ENCODE results near the gene FBXO3.
A peak's percentile ranks its signal among the peaks of the same experiment; 100 is the strongest.
"Not testable (repeated sequence)": the region's sequence is repeated elsewhere in the genome, so short reads cannot be mapped to it uniquely, and the experiment has no call there.

FBXO3 gene

GRCh38 chr11:33772300-33772699, 2.0 kb downstream of the FBXO3 start:
- no peak for DNase-seq

DNA sequence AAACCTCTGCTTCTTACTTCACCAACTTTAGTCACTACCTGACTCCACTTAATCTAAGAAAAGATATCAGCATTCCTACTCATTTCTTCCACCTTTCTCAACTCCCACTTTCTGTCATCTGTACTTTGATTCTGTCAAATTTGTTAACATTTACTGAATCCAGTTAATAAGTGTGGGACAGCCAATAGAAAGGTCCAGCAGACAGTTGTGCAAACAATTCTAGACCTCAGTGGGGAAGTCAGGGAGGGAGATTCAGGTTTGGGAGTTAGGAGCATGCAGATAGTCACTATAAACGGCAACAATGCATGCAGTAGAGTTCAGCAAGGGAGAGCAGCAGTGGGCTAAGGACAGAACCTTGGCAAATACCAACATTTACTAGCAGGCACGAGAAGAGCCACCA, 4.1 kb downstream of the FBXO3 start:
- no peak for DNase-seq

GRCh38 chr11:33769542-33769941, 4.8 kb downstream of the FBXO3 start:
- no peak for DNase-seq

DNA sequence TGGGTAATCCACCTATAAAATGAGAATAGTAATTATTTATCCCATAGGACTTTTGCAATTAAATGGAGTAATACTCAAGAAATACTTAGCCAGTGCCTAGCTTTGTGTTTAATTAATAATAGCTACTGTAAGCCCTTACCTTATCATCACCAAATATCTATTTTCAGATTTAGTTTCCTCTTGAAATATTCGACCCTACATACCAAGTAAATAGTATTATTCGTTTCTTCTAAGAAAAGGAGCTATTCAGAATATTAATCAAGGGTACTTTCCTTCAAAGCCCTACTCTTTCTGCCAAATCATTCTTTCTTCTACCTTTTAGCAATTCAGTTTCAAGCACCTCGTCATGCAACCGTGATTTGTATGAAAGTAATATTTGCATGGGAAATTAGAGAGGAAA, 6.7 kb downstream of the FBXO3 start:
- no peak for DNase-seq

DNA sequence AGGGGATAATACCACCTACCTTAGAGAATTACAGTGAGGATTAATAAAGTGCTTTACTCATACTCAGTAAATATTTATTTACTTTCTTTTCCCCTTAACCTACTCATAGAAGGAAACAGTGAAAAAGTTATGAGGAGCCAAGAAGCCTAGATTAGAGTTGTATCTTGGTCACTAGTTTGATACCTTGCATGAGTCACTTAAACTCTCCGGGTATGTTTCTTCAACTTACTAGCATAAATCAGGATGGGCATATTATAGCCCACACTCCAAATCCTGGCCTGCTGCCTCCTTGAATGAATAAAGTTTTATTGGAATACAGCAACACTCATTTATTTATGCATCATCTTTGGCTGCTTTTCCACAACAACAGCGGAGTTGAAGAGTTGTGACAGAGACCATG, 8.2 kb downstream of the FBXO3 start:
- DNase-seq: no peak

GRCh38 chr11:33761471-33761870, 12.8 kb downstream of the FBXO3 start:
- DNase-seq: no peak

GRCh38 chr11:33753304-33753967, 20.9 kb downstream of the FBXO3 start:
- no peak for DNase-seq

DNA sequence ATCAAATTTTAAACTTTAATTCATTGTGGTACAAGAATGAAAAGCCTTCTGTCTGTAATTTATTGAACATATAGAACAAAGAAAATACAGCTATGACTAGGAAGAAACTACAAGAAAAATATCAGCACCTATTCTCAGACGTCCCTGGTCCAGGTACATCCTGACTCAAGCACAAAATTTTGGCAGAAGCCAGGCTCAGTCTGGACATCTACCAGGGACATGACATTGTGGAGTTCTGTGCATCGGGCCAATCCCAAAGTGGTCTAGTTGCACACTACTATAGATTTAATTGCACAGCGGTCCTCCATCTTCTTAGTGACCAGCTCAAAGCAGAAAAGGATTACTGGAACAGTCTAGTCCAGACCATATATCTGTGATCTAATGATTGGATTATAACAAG, 22.4 kb downstream of the FBXO3 start:
- DNase-seq: no peak

DNA sequence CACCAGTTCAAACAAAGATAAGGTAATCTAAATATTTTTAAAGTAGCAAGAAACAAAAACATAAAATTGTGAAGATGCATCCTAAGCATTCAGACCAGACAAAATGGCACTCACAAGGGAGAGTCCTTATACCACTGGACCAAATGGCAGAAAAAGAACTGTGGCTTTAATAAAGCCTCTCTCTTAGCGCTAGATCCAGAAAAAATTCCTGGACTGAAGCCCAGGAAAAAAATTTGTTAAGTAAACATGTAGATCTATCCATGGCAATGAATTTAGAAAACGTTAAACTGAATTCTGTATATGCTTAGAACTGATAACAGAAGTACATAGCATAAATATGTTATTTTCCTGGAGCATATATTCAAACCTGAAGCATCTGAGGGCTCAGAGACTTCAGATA, 26.3 kb downstream of the FBXO3 start:
- no peak for DNase-seq

- DNase-seq: no peak
These were observed 31.0 kb downstream of the FBXO3 start for GRCh38 chr11:33743291-33743690.

- peak in 2 of 3 experiments; percentile 22 to 34 for DNase-seq
These were observed 32.0 kb downstream of the FBXO3 start for GRCh38 chr11:33742249-33742851.

GRCh38 chr11:33741806-33742205, 32.5 kb downstream of the FBXO3 start:
- no peak for DNase-seq

DNA sequence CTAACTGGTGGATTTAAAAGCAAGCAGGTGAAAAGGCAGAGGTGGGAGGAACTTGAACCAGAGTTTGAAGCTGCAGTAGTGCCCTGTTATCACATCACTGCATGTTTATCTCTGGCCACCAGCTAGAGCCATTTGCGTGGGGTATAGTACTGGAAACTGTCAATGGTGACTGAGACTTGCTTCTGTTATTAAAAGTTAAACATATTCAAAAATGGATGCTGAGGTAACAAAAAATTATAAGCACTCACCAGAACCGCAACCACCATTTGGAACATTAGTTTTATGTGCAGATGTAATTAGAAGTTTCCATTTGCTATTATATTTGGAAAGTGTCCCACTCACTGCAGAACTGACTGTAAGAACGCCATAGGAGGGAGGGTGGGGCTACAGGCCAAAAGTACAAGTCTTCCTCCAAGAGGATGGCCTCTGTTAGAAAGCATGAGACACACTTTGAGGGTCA, 36.9 kb downstream of the FBXO3 start:
- no peak for DNase-seq

DNA sequence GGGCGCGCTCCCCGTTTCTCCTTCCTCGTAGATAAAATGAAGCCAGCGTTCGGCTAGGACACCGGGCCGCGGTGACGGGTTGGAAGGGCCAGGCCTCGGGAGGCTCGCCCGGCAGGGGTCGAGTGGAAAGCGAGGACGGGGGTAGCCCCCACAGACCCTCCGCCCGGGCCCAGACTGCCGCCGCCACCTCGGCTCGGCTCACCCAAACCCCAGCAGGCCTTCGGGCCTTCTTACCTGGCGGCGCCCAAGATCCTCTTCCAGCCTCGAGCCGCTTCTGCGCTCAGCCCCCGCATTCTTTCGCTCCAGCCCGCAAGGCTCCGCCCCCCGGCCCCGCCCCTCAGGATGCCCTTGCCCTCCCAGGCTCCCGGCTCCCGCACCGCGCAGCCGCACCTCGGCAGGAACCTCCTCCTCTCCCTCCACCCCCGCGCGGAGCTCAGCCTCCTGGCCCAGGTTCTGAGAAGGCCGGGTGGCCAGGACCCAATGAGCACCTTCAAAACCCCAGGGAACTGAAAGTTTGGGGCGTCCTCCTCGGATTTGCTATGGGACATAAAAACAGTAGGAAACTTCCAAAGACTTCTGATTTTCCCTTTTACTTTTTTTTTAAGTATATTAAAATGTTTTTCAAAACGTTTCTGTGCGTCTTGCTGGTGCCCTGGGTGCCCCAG, 38.0 kb downstream of the FBXO3 start, which contains the start of gene CD59:
TSS of gene CD59 (minus strand) at position 276 of the 665 bp plus-strand sequence. CDS start 13,978 bp downstream, outside the sequence.
- DNase-seq: peak; percentile 85 to 96 (median 92)

DNA sequence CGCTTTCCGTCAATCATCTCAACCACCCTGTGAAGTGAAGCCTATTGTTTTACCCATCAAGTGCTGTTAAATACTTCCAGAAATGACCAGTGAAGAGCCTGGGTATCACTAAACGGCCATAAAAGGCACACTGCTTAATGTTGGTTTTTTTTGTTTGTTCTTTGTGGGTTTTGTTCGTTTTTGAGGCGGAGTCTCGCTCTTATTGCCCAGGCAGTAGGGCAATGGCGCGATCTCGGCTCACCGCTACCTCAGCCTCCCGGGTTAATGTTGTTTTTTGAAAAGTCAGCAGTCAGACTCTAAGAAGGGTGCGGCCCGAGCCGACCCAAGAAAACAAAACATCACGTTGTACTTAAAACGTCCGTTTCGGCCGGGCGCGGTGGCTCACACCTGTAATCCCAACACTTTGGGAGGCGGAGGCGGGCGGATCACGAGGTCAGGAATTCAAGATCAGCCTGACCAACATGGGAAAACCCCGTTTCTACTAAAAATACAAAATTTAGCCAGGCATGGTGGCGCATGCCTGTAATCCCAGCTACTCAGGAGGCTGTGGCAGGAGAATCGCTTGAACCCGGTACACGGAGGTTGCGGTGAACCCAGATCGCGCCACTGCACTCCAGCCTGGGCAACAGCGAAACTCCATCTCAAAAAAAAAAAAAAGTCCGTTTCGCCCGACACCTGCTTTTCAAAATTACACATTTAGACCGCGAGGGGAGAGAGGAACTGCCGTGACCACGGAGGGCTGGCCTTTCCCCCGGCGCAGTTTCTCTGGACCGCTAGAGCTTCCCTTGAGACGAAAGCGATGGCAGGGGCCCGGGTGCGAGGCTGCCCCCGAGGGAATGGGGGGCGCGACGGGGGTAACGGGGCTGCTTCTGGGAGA, 38.8 kb downstream of the FBXO3 start:
- DNase-seq: peak; percentile 57 to 77 (median 61)

DNA sequence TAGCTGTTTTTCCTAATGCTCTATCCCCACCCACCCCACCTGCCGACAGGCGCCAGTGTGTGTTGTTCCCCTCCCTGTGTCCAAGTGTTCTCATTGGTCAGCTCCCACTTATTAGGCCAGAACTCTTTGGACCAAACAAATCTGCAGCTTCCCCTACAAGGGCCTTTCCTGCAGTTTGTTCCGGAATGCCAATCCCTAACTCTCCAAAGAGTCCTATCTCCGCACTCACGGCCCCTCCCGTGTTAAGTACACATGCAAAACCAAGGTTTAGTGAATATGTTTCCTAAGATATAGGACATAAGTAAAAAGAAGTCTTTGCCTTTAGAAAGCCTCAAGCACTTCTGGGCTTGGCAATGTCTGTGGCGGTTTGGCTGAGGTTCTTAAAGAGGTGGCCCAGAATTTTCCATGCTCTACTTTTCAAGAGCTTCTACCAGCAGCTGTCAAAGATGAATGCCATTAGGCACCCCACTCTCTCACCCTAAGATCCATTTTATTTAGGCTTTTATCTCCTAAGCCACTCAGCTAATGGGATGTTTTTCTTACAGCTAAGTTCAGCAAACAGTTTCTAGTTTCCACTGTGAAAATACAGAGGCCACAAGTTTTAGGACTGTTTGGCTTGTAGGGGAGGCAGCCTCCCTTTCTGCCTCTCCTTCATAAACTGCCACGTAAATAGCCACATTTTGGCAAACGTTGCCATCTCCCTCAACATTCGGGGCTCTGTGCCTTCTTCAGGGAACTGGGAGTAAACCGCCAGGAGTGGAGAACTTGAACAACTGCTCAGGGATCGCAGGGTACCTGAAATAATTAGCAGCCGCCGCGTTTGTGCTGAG, 39.7 kb downstream of the FBXO3 start:
- peak in 1 of 3 experiments; percentile 79 for DNase-seq

GRCh38 chr11:33733980-33734379, 40.3 kb downstream of the FBXO3 start:
- DNase-seq: peak in 2 of 3 experiments; percentile 66 to 79

DNA sequence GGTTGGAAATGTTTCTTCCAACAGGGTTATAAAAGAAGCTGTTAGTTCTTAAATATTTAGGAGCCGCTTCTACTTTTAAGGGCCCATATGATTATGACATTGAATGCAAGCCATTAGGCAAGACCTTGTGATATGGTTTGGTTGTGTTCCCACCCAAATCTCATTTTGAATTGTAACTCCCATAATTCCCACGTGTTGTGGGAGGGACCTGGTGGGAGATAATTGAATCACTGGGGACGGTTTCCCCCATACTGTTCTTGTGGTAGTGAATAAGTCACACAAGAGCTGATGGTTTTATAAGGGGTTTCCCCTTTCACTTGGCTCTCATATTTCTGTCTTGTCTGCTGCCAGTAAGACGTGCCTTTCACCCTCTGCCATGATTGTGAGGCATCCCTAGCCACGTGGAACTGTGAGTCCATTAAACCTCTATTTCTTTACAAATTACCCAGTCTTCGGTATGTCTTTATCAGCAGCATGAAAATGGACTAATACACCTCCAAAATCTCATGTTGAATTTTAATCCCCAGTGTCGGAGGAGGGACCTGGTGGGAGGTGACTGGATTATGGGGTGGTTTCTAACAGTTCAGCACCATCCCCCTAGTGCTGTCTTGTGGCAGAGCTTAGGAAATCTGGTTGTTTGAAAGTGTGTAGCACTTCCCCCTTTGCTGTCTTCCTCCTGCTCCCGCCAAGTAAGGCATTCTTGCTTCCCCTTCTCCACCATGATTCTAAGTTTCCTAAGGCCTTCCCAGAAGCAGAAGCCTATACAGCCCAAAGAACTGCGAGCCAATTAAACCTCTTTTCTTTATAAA, 42.4 kb downstream of the FBXO3 start:
- DNase-seq: no peak

GRCh38 chr11:33730716-33731115, 43.6 kb downstream of the FBXO3 start:
- no peak for DNase-seq

DNA sequence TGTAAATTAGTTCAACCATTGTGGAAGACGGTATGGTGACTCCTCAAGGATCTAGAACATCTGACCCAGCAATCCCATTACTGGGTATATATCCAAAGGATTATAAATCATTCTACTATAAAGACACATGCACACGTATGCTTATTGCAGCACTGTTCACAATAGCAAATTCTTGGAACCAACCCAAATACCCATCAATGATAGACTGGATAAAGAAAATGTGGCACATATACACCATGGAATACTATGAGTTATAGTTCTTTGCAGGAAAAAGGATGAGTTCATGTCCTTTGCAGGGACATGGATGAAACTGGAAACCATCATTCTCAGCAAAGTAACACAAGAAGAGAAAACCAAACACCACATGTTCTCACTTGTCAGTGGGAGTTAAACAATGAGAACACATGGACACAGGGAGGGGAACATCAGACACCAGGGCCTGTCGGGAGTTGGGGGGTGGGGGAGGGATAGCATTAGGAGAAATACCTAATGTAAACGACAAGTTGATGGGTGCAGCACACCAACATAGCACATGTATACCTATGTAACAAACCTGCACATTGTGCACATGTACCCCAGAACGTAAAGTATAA, 45.2 kb downstream of the FBXO3 start:
- DNase-seq: not testable (repeated sequence)

DNA sequence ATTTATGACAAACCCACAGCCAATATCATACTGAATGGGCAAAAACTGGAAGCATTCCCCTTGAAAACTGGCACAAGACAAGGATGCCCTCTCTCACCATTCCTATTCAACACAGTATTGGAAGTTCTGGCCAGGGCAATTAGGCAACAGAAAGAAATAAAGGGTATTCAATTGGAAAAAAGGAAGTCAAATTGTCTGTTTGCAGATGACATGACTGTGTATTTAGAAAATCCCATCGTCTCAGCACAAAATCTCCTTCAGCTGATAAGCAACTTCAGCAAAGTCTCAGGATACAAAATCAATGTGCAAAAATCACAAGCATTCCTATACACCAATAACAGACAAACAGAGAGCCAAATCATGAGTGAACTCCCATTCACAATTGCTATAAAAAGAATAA, 46.8 kb downstream of the FBXO3 start:
- not testable (repeated sequence) for DNase-seq

Data from NCI-H1417 (cell line).